ENCODE results near the gene SOWAHA. TPM values are rescaled to one million over a fixed set of nuclear protein-coding genes. Genes with fewer than 3 reads are reported as not detected.

The SOWAHA gene
- total RNA-seq, 2 donors from 2014 or later = not detected

DNA sequence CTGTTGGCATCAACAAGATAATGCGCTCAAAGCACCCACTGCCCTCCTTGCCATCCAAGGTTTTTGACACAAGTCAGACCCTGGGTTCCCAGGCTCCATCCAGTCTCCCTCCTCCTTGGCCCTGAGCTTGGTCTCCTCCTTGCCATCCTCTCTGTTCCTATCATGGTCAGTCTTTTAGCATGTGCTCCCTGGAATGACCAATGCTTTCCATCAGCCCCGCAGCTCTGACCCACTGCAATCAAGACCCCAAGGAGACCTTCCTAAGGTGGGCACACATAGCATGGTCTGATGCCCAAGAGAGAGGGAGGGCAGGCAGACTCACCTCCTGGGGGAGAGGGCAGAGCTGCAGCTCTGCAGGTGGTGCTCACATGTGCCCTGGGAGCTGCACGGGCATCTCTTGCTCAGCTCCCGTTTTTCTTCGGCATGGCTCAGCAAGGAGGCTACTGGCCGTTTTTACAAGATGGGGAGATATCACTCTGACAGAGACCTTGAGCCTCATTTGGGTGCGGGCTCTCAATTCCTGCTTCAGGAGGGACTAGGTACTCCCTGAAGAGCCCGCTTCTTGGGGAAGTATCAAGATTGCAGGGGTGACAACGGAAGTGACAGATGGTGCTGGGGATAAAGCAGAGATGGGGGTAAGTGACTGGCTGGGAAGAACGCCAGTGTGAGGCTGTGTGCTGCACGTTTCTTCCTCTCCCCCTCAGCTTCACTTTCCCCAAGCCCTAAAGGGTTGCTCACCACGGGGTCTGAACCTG is 39.3 kb upstream of the SOWAHA start:
- no peak for ATAC-seq
- Mint-ChIP-seq H3K4me1 (peaks cover 19% of the 10 kb centered on the region), H3K36me3 (ENCODE audit: low read depth) (no peaks in the 10 kb centered on the region), H3K27ac (peak overlapping the region; percentile 54), H3K4me3 (no peak overlapping the region), H3K27me3 (peaks cover 11% of the 10 kb centered on the region)
- H3K9me3 ChIP-seq (ENCODE audit: control insufficient read depth, low read length, poor library complexity, severe bottlenecking) = no peaks in the 10 kb centered on the region
- DNase-seq = no peak

GRCh38 chr5:132774406-132774805 is 38.7 kb upstream of the SOWAHA start:
- H3K27me3 Mint-ChIP-seq = peaks cover 14% of the 10 kb centered on the region
- no peaks in the 10 kb centered on the region for H3K36me3 Mint-ChIP-seq (ENCODE audit: low read depth)
- ATAC-seq = no peak
- no peak overlapping the region for H3K4me3 Mint-ChIP-seq
- H3K9me3 ChIP-seq (ENCODE audit: control insufficient read depth, low read length, poor library complexity, severe bottlenecking) = no peaks in the 10 kb centered on the region
- no peak for DNase-seq
- H3K4me1 Mint-ChIP-seq = peaks cover 21% of the 10 kb centered on the region
- H3K27ac Mint-ChIP-seq = no peak overlapping the region

- no peak overlapping the region for H3K27ac Mint-ChIP-seq
- H3K9me3 ChIP-seq (ENCODE audit: control insufficient read depth, low read length, poor library complexity, severe bottlenecking) = no peaks in the 10 kb centered on the region
- peaks cover 18% of the 10 kb centered on the region for H3K27me3 Mint-ChIP-seq
- no peak overlapping the region for H3K4me3 Mint-ChIP-seq
- no peak for DNase-seq
- ATAC-seq = no peak
- H3K36me3 Mint-ChIP-seq (ENCODE audit: low read depth) = no peaks in the 10 kb centered on the region
- H3K4me1 Mint-ChIP-seq = peaks cover 24% of the 10 kb centered on the region
Measured at GRCh38 chr5:132774896-132775295, 38.2 kb upstream of the SOWAHA start.

DNA sequence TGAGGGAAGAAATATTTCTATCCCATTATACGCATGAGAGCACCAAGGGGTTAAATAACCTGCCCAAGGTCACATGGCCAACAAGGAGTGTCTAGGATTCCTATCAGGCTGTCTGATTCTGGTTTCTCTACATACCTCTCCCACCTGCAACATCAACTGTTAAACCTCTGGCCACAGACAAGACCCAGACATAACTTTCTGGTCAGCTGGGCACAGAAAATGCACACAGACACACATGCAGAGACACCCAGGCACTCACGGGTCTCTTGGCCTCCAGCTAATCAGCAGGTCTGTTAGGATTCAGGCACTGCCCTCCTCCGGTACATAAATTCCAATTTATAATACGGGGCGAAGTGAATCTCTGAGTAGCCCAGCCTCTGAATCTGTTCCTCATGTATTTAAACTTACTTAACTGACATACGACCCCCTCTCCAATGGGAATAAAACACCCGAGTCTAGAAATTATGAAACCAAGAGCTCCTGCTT is 37.6 kb upstream of the SOWAHA start:
- Mint-ChIP-seq H3K4me1 (peaks cover 25% of the 10 kb centered on the region), H3K27me3 (peaks cover 19% of the 10 kb centered on the region)

DNA sequence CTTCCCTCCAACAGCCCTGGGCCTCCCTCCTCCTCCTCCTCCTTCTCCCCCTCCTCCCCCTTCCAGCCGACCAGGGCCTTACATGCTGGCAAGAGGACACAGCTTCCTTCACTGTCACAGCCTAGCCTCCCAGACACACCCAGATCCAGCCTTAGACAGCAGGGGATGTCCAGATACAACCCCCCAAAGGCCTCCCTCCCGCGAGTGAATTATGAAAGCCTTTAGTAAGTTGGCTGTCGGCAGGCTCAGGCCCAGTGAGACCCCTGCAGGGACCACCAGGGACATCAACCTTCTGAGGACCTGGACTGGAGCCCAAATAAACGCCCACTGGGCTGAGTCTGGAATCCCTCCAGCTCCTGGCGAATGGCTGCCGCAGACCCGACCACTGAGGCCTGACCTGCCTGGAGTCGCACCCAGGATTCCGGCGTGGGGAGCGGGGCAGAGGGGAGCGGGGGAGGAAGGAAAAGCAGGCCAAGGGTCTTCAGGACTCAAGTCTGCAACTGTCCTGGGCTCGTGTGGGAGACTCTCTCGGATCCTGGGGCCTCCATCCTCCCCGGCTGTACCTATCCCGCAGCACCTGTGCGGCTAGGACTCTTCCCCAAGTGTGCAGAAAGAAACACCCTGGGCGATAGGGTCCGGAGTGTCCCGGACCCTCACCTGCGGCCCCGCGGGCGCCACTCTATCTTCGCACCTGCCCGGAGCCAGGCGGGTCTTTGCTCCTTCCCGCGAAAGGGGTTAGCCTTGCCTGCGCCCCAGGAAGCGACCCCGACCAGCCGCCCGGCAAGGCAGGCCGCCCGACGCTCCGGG is 36.8 kb upstream of the SOWAHA start:
- ATAC-seq = peak; percentile 25
- H3K27me3 Mint-ChIP-seq = peaks cover 22% of the 10 kb centered on the region

More for the DNA sequence above, 37.6 kb upstream of the SOWAHA start:
- DNase-seq (no peak), ATAC-seq (no peak)
- Mint-ChIP-seq H3K27ac (peak overlapping the region; percentile 49), H3K36me3 (ENCODE audit: low read depth) (no peaks in the 10 kb centered on the region), H3K4me3 (peak overlapping the region; percentile 71)
- no peaks in the 10 kb centered on the region for H3K9me3 ChIP-seq (ENCODE audit: control insufficient read depth, low read length, poor library complexity, severe bottlenecking)

DNA sequence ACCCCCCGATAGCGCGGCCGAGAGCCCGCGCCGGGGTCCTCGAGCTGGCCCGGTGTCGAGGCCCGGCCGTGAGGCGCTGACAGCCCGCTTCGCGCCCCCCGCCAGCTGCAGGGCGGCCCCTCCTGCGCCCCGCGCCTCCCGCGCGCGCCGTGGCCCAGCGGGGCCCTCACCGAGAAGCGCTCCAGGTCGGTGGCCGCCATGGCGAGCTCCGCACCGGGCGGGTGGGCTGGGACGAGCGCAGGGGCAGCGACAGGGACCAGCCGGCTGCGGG is 36.2 kb upstream of the SOWAHA start:
- Mint-ChIP-seq H3K4me1 (peaks cover 32% of the 10 kb centered on the region), H3K27ac (no peak overlapping the region)
- ATAC-seq = no peak

More for the DNA sequence above, 36.8 kb upstream of the SOWAHA start:
- DNase-seq = no peak
- H3K9me3 ChIP-seq (ENCODE audit: control insufficient read depth, low read length, poor library complexity, severe bottlenecking) = no peaks in the 10 kb centered on the region
- H3K4me3 Mint-ChIP-seq = peak overlapping the region; percentile 71
- peak overlapping the region; percentile 49 for H3K27ac Mint-ChIP-seq
- no peaks in the 10 kb centered on the region for H3K36me3 Mint-ChIP-seq (ENCODE audit: low read depth)
- H3K4me1 Mint-ChIP-seq = peaks cover 29% of the 10 kb centered on the region

DNA sequence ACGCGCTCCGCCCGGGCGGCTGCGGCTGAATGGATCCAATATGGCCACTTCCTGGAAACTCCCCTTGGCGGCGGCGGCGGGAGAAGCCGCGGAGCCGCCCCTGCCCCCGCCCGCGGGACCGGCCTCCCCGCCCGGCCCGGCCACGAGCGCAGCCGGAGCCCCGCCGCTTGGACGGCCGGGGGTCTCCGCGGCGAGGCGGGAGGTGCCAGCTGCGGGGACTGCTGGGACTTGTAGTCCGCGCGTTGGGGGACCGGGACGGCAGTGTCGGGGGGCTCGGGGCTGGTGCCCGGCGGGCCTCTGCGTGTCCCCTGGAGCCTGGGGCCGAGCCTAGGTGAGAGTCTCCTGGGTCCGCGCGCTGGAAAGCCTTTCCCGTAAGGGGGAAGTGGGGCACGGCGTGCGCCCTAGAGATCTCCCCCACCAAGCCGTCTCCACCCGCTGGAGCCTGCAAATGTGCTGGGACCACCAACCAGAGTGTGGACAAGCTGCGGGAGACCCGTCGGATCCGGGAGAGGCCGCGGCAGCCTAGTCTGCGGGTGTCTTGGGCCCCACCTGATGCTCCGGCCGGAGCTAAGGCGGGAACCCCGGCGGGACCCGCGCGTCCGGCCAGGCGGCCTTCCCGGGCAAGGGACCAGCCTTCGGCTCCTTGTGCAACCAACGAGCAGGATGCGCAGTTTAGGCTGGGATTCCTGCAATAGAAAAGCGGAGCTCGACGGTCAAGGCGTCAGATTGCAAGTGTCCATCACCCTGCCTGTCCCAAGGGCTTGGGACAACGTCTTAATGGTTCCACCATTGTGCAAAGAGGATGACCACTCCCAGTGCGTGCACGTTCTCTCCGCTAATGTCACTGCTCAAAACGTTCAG is 35.7 kb upstream of the SOWAHA start, which contains the start of gene SEPTIN8:
Gene SEPTIN8, minus strand, starts transcription at position 31 of the 861 bp plus-strand sequence. CDS start 102 bp downstream, outside the sequence.
- DNase-seq = peak in 2 of 3 donors; percentile 39 to 46
- Mint-ChIP-seq H3K4me1 (peaks cover 32% of the 10 kb centered on the region), H3K4me3 (peak within 1 kb of the TSS; percentile 91), H3K27me3 (peaks cover 32% of the 10 kb centered on the region), H3K36me3 (ENCODE audit: low read depth) (no peaks in the 10 kb centered on the region), H3K27ac (peak within 1 kb of the TSS; percentile 53)
- ATAC-seq = peak; percentile 82
- no peaks in the 10 kb centered on the region for H3K9me3 ChIP-seq (ENCODE audit: control insufficient read depth, low read length, poor library complexity, severe bottlenecking)

More for the DNA sequence above, 36.2 kb upstream of the SOWAHA start:
- Mint-ChIP-seq H3K4me3 (no peak overlapping the region), H3K36me3 (ENCODE audit: low read depth) (no peaks in the 10 kb centered on the region), H3K27me3 (peaks cover 27% of the 10 kb centered on the region)
- H3K9me3 ChIP-seq (ENCODE audit: control insufficient read depth, low read length, poor library complexity, severe bottlenecking) = no peaks in the 10 kb centered on the region
- no peak for DNase-seq

DNA sequence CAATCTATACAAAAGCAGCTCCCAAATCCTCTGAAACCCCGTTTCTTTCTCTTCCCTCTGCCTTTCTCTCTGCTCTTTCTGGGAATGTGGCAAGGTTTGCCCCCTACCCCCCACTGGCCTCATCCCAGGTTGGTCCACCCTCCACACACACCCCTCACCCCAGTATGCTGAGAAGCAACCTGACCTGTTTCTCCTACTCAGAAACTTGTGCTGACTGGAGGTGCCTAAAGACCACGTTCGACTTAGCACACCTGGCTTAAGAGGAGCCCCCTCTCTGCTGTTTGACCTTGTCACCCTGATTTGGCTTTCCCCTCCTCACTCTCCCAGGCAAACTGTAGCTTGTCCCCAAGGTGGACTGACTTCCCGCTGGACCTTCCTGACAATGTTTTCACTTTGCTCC is 35.0 kb upstream of the SOWAHA start:
- Mint-ChIP-seq H3K36me3 (ENCODE audit: low read depth) (no peaks in the 10 kb centered on the region), H3K27ac (peak overlapping the region; percentile 53), H3K27me3 (peaks cover 32% of the 10 kb centered on the region), H3K4me3 (peak overlapping the region; percentile 91), H3K4me1 (peaks cover 32% of the 10 kb centered on the region)
- DNase-seq (no peak), ATAC-seq (no peak)
- H3K9me3 ChIP-seq (ENCODE audit: control insufficient read depth, low read length, poor library complexity, severe bottlenecking) = no peaks in the 10 kb centered on the region

DNA sequence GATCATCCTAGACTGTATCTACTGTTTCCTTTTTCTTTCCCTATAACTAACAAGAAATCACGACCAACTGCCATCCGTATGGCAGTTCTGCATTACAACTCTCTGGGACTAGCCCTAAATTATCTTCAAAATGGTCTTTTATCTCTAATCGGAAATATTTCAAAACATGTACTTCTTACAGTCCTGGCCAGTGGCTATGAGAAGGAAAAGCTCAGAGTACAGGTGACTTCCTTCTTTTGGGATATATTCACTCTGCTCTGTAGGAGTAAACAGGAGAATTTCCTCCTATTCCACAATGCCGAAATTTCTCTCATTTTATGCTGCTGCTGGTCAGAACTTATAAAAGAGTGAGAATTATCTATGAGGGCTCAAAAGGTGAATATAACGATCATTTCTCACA is 34.2 kb upstream of the SOWAHA start:
- Mint-ChIP-seq H3K27me3 (peaks cover 28% of the 10 kb centered on the region), H3K4me3 (peak overlapping the region; percentile 91), H3K4me1 (peaks cover 30% of the 10 kb centered on the region), H3K36me3 (ENCODE audit: low read depth) (no peaks in the 10 kb centered on the region), H3K27ac (no peak overlapping the region)
- DNase-seq = no peak
- ATAC-seq = no peak
- no peaks in the 10 kb centered on the region for H3K9me3 ChIP-seq (ENCODE audit: control insufficient read depth, low read length, poor library complexity, severe bottlenecking)

- no peaks in the 10 kb centered on the region for H3K9me3 ChIP-seq (ENCODE audit: control insufficient read depth, low read length, poor library complexity, severe bottlenecking)
- H3K36me3 Mint-ChIP-seq (ENCODE audit: low read depth) = no peaks in the 10 kb centered on the region
- peaks cover 32% of the 10 kb centered on the region for H3K27me3 Mint-ChIP-seq
- peaks cover 28% of the 10 kb centered on the region for H3K4me1 Mint-ChIP-seq
- ATAC-seq = no peak
- no peak overlapping the region for H3K4me3 Mint-ChIP-seq
- DNase-seq = no peak
- no peak overlapping the region for H3K27ac Mint-ChIP-seq
Measured at GRCh38 chr5:132779961-132780360, 33.1 kb upstream of the SOWAHA start.

DNA sequence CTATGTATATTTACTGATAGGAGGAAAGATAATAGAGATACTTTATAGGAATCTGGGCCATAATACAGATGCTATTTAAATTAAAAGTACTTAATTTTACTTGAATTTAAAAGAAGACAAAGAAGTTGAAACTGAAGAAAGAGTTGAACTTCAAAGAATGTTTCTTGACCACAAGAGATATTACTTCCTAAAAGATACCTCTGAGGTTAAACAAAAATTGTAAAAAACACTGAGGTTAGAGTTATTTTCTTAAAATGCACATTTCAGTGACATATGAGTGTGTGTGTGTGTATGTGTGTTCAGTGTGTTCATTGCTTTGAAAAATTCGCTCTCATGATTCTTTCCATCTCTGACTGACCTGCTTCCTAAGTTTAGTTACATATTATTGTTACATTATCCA is 32.5 kb upstream of the SOWAHA start:
- Mint-ChIP-seq H3K36me3 (ENCODE audit: low read depth) (no peaks in the 10 kb centered on the region), H3K4me1 (peaks cover 28% of the 10 kb centered on the region), H3K27me3 (peaks cover 38% of the 10 kb centered on the region), H3K27ac (no peak overlapping the region), H3K4me3 (peak overlapping the region; percentile 25)
- no peaks in the 10 kb centered on the region for H3K9me3 ChIP-seq (ENCODE audit: control insufficient read depth, low read length, poor library complexity, severe bottlenecking)
- DNase-seq = no peak
- no peak for ATAC-seq

DNA sequence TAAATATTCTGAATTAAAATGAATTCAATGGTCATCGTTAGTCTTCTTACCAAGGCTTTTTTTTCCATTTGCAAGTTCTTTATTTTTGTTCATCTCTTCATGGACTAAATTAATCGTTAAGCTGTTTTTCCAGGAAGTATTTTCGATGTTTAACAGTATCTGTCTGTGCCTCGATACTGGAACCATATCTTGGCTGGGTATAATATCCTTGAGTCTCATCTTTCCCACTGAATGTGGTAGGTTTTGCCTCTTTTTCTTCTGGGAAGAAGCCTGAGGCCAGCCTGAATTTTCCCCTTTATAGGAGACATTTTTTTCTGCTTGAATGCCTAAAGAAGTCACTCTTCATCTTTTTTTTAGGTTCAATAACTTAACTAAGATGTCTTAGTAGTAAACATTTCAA is 32.1 kb upstream of the SOWAHA start:
- Mint-ChIP-seq H3K27ac (no peak overlapping the region), H3K36me3 (ENCODE audit: low read depth) (no peaks in the 10 kb centered on the region), H3K27me3 (peaks cover 43% of the 10 kb centered on the region), H3K4me3 (peak overlapping the region; percentile 25), H3K4me1 (peaks cover 28% of the 10 kb centered on the region)
- ATAC-seq (no peak), DNase-seq (no peak)
- no peaks in the 10 kb centered on the region for H3K9me3 ChIP-seq (ENCODE audit: control insufficient read depth, low read length, poor library complexity, severe bottlenecking)

DNA sequence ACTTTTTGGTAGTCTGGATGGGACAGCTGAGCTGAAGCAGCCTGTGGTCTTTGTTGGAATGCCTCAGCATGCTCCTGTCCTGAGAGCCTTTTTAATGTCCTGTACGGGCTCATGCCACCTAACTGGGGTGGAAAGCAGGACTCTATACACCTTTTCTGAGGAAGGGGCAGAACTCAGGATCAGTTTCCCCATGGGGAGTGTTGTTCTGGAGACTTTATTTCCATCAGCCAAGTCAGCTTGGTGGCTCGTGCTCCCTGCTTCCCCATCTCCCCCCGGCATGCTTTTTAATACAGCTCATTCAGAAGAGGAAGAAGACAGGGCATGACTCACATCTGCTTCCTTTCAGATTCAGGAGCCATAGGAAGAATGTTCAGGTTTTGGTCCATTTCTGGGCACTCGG is 31.0 kb upstream of the SOWAHA start:
- DNase-seq (no peak), ATAC-seq (no peak)
- Mint-ChIP-seq H3K4me3 (no peak overlapping the region), H3K4me1 (peaks cover 26% of the 10 kb centered on the region), H3K27me3 (peaks cover 47% of the 10 kb centered on the region), H3K27ac (no peak overlapping the region), H3K36me3 (ENCODE audit: low read depth) (no peaks in the 10 kb centered on the region)
- no peaks in the 10 kb centered on the region for H3K9me3 ChIP-seq (ENCODE audit: control insufficient read depth, low read length, poor library complexity, severe bottlenecking)

All from T-helper 17 cell (primary cell).